ENCODE data around the gene L3HYPDH.
A peak's percentile ranks its signal among the peaks of the same experiment; 100 is the strongest.

L3HYPDH gene

DNA sequence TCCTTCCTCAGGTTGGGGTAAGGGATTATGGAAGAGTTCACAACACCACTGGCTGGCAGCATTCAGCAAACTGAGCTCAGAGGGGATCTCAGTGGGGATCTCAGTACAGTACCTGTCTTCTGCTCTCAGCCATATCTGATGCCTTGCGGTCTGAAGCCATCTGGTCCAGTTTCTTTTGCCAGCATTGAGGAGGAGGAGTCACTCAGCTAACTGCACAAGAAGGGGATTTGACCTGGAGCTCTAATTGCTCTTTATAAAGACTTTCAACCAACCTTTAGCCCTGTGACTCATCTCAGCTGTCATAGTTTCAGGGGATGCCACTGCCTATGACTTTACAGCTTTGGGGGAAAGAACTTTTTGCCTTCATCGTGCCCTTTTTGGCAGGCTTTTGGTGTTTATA is 45.0 kb upstream of the L3HYPDH start:
- Histone ChIP-seq H3K27me3 (ENCODE audit: insufficient read depth, low read length, poor library complexity) (no peaks in the 10 kb centered on the region), H3K4me2 (ENCODE audit: insufficient read depth, low read length) (no peak overlapping the region), H3K27ac (ENCODE audit: low read length) (no peak overlapping the region), H3K9ac (ENCODE audit: low read depth, low read length) (no peak overlapping the region), H3K4me3 (ENCODE audit: low read depth in 1 of 2, low read length in 2 of 2) (no peak overlapping the region), H4K20me1 (ENCODE audit: insufficient read depth, low read length) (no peaks in the 10 kb centered on the region), H3K36me3 (ENCODE audit: insufficient read depth, low read length) (no peaks in the 10 kb centered on the region), H3K9me3 (ENCODE audit: insufficient read depth, low read length, severe bottlenecking) (peaks cover 6% of the 10 kb centered on the region), H2AFZ (ENCODE audit: low read depth, low read length) (no peak overlapping the region), H3K4me1 (ENCODE audit: insufficient read depth, low read length) (no peaks in the 10 kb centered on the region), H3K79me2 (ENCODE audit: insufficient read depth, low read length) (no peaks in the 10 kb centered on the region)
- no peak for TF ChIP-seq EZH2 (IDR thresholded peaks at IDR 0.05; ENCODE audit: borderline replicate concordance, low read depth, low read length, severe bottlenecking)
- TF ChIP-seq, protein P1, sequence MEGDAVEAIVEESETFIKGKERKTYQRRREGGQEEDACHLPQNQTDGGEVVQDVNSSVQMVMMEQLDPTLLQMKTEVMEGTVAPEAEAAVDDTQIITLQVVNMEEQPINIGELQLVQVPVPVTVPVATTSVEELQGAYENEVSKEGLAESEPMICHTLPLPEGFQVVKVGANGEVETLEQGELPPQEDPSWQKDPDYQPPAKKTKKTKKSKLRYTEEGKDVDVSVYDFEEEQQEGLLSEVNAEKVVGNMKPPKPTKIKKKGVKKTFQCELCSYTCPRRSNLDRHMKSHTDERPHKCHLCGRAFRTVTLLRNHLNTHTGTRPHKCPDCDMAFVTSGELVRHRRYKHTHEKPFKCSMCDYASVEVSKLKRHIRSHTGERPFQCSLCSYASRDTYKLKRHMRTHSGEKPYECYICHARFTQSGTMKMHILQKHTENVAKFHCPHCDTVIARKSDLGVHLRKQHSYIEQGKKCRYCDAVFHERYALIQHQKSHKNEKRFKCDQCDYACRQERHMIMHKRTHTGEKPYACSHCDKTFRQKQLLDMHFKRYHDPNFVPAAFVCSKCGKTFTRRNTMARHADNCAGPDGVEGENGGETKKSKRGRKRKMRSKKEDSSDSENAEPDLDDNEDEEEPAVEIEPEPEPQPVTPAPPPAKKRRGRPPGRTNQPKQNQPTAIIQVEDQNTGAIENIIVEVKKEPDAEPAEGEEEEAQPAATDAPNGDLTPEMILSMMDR (IDR thresholded peaks at IDR 0.05; ENCODE audit: borderline replicate concordance, extremely low read depth, low read length, poor library complexity, severe bottlenecking): no peak
- ATAC-seq (ENCODE audit: insufficient read depth, low read depth) (no peak), DNase-seq (no peak)

- ATAC-seq (ENCODE audit: insufficient read depth, low read depth) (no peak), DNase-seq (no peak)
- H3K79me2 ChIP-seq (ENCODE audit: insufficient read depth, low read length): no peaks in the 10 kb centered on the region
- no peaks in the 10 kb centered on the region for H3K4me1 ChIP-seq (ENCODE audit: insufficient read depth, low read length)
- no peak overlapping the region for H2AFZ ChIP-seq (ENCODE audit: low read depth, low read length)
- H4K20me1 ChIP-seq (ENCODE audit: insufficient read depth, low read length): no peaks in the 10 kb centered on the region
- H3K4me2 ChIP-seq (ENCODE audit: insufficient read depth, low read length): no peak overlapping the region
- no peak overlapping the region for H3K27ac ChIP-seq (ENCODE audit: low read length)
- no peaks in the 10 kb centered on the region for H3K36me3 ChIP-seq (ENCODE audit: insufficient read depth, low read length)
- H3K9me3 ChIP-seq (ENCODE audit: insufficient read depth, low read length, severe bottlenecking): no peaks in the 10 kb centered on the region
- no peak overlapping the region for H3K4me3 ChIP-seq (ENCODE audit: low read depth in 1 of 2, low read length in 2 of 2)
- no peaks in the 10 kb centered on the region for H3K27me3 ChIP-seq (ENCODE audit: insufficient read depth, low read length, poor library complexity)
- TF ChIP-seq, protein P1 (IDR thresholded peaks at IDR 0.05; ENCODE audit: borderline replicate concordance, extremely low read depth, low read length, poor library complexity, severe bottlenecking): no peak
- TF ChIP-seq EZH2 (IDR thresholded peaks at IDR 0.05; ENCODE audit: borderline replicate concordance, low read depth, low read length, severe bottlenecking): no peak
- no peak overlapping the region for H3K9ac ChIP-seq (ENCODE audit: low read depth, low read length)
These were observed 36.0 kb upstream of the L3HYPDH start for GRCh38 chr14:59520224-59520623.

- no peaks in the 10 kb centered on the region for H3K27me3 ChIP-seq (ENCODE audit: insufficient read depth, low read length, poor library complexity)
- no peak overlapping the region for H2AFZ ChIP-seq (ENCODE audit: low read depth, low read length)
- no peaks in the 10 kb centered on the region for H3K9me3 ChIP-seq (ENCODE audit: insufficient read depth, low read length, severe bottlenecking)
- H3K36me3 ChIP-seq (ENCODE audit: insufficient read depth, low read length): no peaks in the 10 kb centered on the region
- TF ChIP-seq, protein P1 (IDR thresholded peaks at IDR 0.05; ENCODE audit: borderline replicate concordance, extremely low read depth, low read length, poor library complexity, severe bottlenecking): peak; percentile 67
- no peak for TF ChIP-seq EZH2 (IDR thresholded peaks at IDR 0.05; ENCODE audit: borderline replicate concordance, low read depth, low read length, severe bottlenecking)
- no peak overlapping the region for H3K4me2 ChIP-seq (ENCODE audit: insufficient read depth, low read length)
- ATAC-seq (ENCODE audit: insufficient read depth, low read depth) (peak; percentile 76), DNase-seq (peak; percentile 37)
- H3K27ac ChIP-seq (ENCODE audit: low read length): no peak overlapping the region
- no peaks in the 10 kb centered on the region for H3K79me2 ChIP-seq (ENCODE audit: insufficient read depth, low read length)
- H3K4me3 ChIP-seq (ENCODE audit: low read depth in 1 of 2, low read length in 2 of 2): no peak overlapping the region
- no peaks in the 10 kb centered on the region for H3K4me1 ChIP-seq (ENCODE audit: insufficient read depth, low read length)
- H3K9ac ChIP-seq (ENCODE audit: low read depth, low read length): no peak overlapping the region
- no peaks in the 10 kb centered on the region for H4K20me1 ChIP-seq (ENCODE audit: insufficient read depth, low read length)
These were observed 27.8 kb upstream of the L3HYPDH start for GRCh38 chr14:59511916-59512575.
